ENCODE data around the gene CUEDC1. TPM values are rescaled to one million over a fixed set of nuclear protein-coding genes. Genes with fewer than 3 reads are reported as not detected.

The CUEDC1 gene
- total and polyA plus RNA-seq, 2 of the 4 experiments (the other 2 are of a cell fraction): 4.1 to 21.2 TPM

GRCh38 chr17:57852092-57852954 is 102.9 kb downstream of the CUEDC1 start:
- Histone ChIP-seq H3K9me3 (ENCODE audit: control insufficient read depth, insufficient read depth, low read length) (no peaks in the 10 kb centered on the region), H3K4ac (ENCODE audit: low read depth, low read length) (0 out of 2 replicates have a peak overlapping the region, but pooled peaks have one; percentile 12), H3K56ac (ENCODE audit: extremely low read depth, insufficient read depth, low read length) (no peak overlapping the region; the same call in 1 of the 2 replicates), H3K27me3 (ENCODE audit: control insufficient read depth, insufficient read depth, low read length) (no peaks in the 10 kb centered on the region), H3K9ac (ENCODE audit: low read depth, low read length) (no peak overlapping the region), H2BK120ac (ENCODE audit: low read depth, low read length) (no peak overlapping the region), H3K4me1 (ENCODE audit: control insufficient read depth, insufficient read depth, low read length) (peaks cover 10% of the 10 kb centered on the region), H3K14ac (replicated peaks; ENCODE audit: low read depth, low read length) (0 out of 2 replicates have a peak overlapping the region, but pooled peaks have one; percentile 14), H4K20me1 (ENCODE audit: insufficient read depth, low read length) (no peaks in the 10 kb centered on the region), H2BK15ac (ENCODE audit: low read depth, low read length) (no peak overlapping the region), H3K9me1 (ENCODE audit: insufficient read depth, low read length) (peaks cover 7% of the 10 kb centered on the region; the same call in 1 of the 2 replicates), H3K18ac (ENCODE audit: low read depth, low read length) (no peak overlapping the region), H3K79me1 (ENCODE audit: low read depth in 1 of 2, low read length in 2 of 2) (peaks cover 15 to 27% of the 10 kb centered on the region in 2 experiments), H2BK5ac (ENCODE audit: low read depth, low read length, poor library complexity, severe bottlenecking) (no peak overlapping the region), H2AFZ (replicated peaks; ENCODE audit: low read length, poor library complexity) (peak overlapping the region; percentile 16), H4K8ac (ENCODE audit: low read depth in 2 of 2, low read length in 2 of 2) (no peak overlapping the region), H2AK9ac (replicated peaks; ENCODE audit: low read depth, low read length, poor library complexity) (no peak overlapping the region), H2BK20ac (ENCODE audit: low read depth, low read length) (no peak overlapping the region), H4K5ac (ENCODE audit: low read depth, low read length) (peak overlapping the region; percentile 2; the same call in 1 of the 2 replicates), H2AK5ac (ENCODE audit: low read depth, low read length) (no peak overlapping the region; the same call in 1 of the 2 replicates), H3K4me3 (ENCODE audit: insufficient read depth, low read depth, low read length) (no peak overlapping the region), H3K23ac (ENCODE audit: low read depth, low read length) (no peak overlapping the region), H4K91ac (ENCODE audit: insufficient read depth, low read depth, low read length) (peak overlapping the region; percentile 6), H3K36me3 (ENCODE audit: control insufficient read depth, insufficient read depth, low read length) (no peaks in the 10 kb centered on the region), H3K27ac (ENCODE audit: insufficient read depth, low read length) (no peak overlapping the region), H3K4me2 (ENCODE audit: low read depth, low read length) (no peak overlapping the region)
- BruUV-seq (replicated peaks): no TSS peak
- TF ChIP-seq POLR2A (IDR thresholded peaks at IDR 0.05; ENCODE audit: low read depth, low read length) (no peak), MAFK (IDR thresholded peaks at IDR 0.05; ENCODE audit: low read depth, low read length) (no peak), FOS (IDR thresholded peaks at IDR 0.05; ENCODE audit: low read depth, low read length) (no peak), USF2 (IDR thresholded peaks at IDR 0.05; ENCODE audit: low read depth, low read length) (no peak), SMC3 (IDR thresholded peaks at IDR 0.05; ENCODE audit: low read depth, low read length) (no peak), NFE2L2 (IDR thresholded peaks at IDR 0.05; ENCODE audit: low read depth, low read length) (no peak), CHD1 (IDR thresholded peaks at IDR 0.05; ENCODE audit: low read depth, low read length) (no peak), RAD21 (IDR thresholded peaks at IDR 0.05; ENCODE audit: low read length) (no peak), MAZ (IDR thresholded peaks at IDR 0.05; ENCODE audit: borderline replicate concordance, low read depth, low read length) (no peak), ELK1 (IDR thresholded peaks at IDR 0.05; ENCODE audit: borderline replicate concordance, low read depth, low read length) (no peak), CTCF (conservative IDR thresholded peaks at IDR 0.05; ENCODE audit: low read depth, low read length) (no peak), MXI1 (IDR thresholded peaks at IDR 0.05; ENCODE audit: borderline replicate concordance, low read depth, low read length) (no peak), CEBPB (IDR thresholded peaks at IDR 0.05; ENCODE audit: low read depth, low read length) (no peak), RFX5 (IDR thresholded peaks at IDR 0.05; ENCODE audit: low read depth, low read length) (no peak)
- no CpG with 5 or more reads among the region's 9 CpGs for WGBS, 2 experiments (ENCODE audit: extremely low coverage in 2 of 2, insufficient read length in 1 of 2)
- CTCF ChIA-PET: interaction anchor here (0.6 kb wide), 1 partner anchor 765 kb away, joined by 4 read pairs; no protein-coding TSS in a partner anchor
- ATAC-seq (ENCODE audit: low read depth) (no peak), DNase-seq (no peak)
- intact Hi-C loops (cut with micrococcal nuclease) (no loop called here), in situ Hi-C loops (cut with MboI; ENCODE audit: low sequenced_read_pairs) (loop anchor here (25.0 kb wide), 1 partner anchor 485 kb away; the partner anchor contains the start of gene TSPOAP1), dilution Hi-C loops (cut with HindIII; ENCODE audit: low sequenced_read_pairs, unreplicated experiment) (loop anchor here (25.0 kb wide), 1 partner anchor 135 kb away; the partner anchor contains the start of gene VEZF1)
- POLR2A ChIA-PET (ENCODE audit: unreplicated experiment): no interaction called here

Measured in IMR-90 (cell line).